Kidney (tissue), 14 donors: Measurements from ENCODE around the gene UCHL5. TPM values are rescaled to one million over a fixed set of nuclear protein-coding genes. Genes with fewer than 3 reads are reported as not detected.

Experiments used
- DNase-seq, 5 donors: peaks; one replicate each; pipeline ENCODE4 v3.0.0-alpha.2; 2013 to 2020
- FAIRE-seq: peaks from 2 replicates; lab custom pipeline; 2012; peaks lifted over from hg19 to GRCh38; lab: Jason Lieb, UNC
- H3K27ac ChIP-seq, 2 donors: one replicate each; pipeline ENCODE4 v1.7.0; 2013; ENCODE audit warnings: low read depth in 2 of 2, low read length in 2 of 2, inconsistent platforms in 1 of 2
- H3K27me3 ChIP-seq: one replicate; pipeline ENCODE4 v1.7.1; 2013; ENCODE audit warnings: low read length, inconsistent platforms; ENCODE audit not compliant: control insufficient read depth, insufficient read depth
- H3K36me3 ChIP-seq, 3 donors: one replicate each; pipeline versions ENCODE4 v1.7.0 to v1.7.1; 2013; ENCODE audit warnings: low read length in 3 of 3, control low read depth in 1 of 3, inconsistent platforms in 1 of 3; ENCODE audit not compliant: insufficient read depth in 3 of 3, control insufficient read depth in 2 of 3
- H3K4me1 ChIP-seq, 3 donors: one replicate each; pipeline versions ENCODE4 v1.7.0 to v1.7.1; 2013; ENCODE audit warnings: low read length in 3 of 3, inconsistent platforms in 1 of 3, low read depth in 1 of 3; ENCODE audit not compliant: control insufficient read depth in 2 of 3, insufficient read depth in 2 of 3
- H3K4me3 ChIP-seq, 3 donors: one replicate each; pipeline versions ENCODE4 v1.7.0 to v1.8.1; 2013; ENCODE audit warnings: low read length in 3 of 3, control low read depth in 1 of 3, inconsistent platforms in 1 of 3
- H3K9ac ChIP-seq, 3 donors: one replicate each; pipeline versions ENCODE4 v1.7.0 to v1.7.1; 2013; ENCODE audit warnings: low read length in 3 of 3, control low read depth in 1 of 3, inconsistent platforms in 1 of 3
- H3K9me3 ChIP-seq, 3 donors: one replicate each; pipeline versions ENCODE4 v1.7.0 to v1.7.1; 2013; ENCODE audit warnings: low read length in 3 of 3, control low read depth in 1 of 3, inconsistent platforms in 1 of 3; ENCODE audit not compliant: control insufficient read depth in 2 of 3, insufficient read depth in 1 of 3
- intact Hi-C: fragments of 100-400 bp; cut with DNase I; formaldehyde crosslinking; loops from one replicate; pipeline ENCODE4 v1.11.1; 2022
- polyA plus RNA-seq: library from polyadenylated mRNA; stranded (reverse); fragments of 350-450 nt; fragmentation: Illumina TruSeq; extraction: RNeasy Lipid Tissue Mini Kit (QIAGEN cat#74804); gene quantifications from one replicate; pipeline ENCODE4 v1.2.3, GENCODE V29; 2014; ENCODE audit warnings: low read depth, low replicate concordance; ENCODE audit not compliant: insufficient read depth
- total RNA-seq: library from RNA; stranded (reverse); fragmentation: NEBNext Ultra II Directional; extraction: Animal tissue kit (Norgen Biotek cat#: 25700); gene quantifications from one replicate; pipeline ENCODE4 v1.2.1, GENCODE V29; 2021
- TF ChIP-seq, protein P1 (sequence below): IDR thresholded peaks from 3 replicates; pipeline ENCODE4 v1.5.1; 2012; ENCODE audit warnings: mild to moderate bottlenecking, moderate library complexity, borderline replicate concordance; ENCODE audit not compliant: insufficient read depth; ENCODE audit errors: extremely low read depth
- donor health status: control.
- donor health status: control.
- donor health status: control.
- donor health status: control.
- donor health status: control.
- donor health status: DM: yes; HTN: yes; CAD: no.
- donor health status: Normal renal cell carcinoma (clear cell type).

Gene UCHL5
- total and polyA plus RNA-seq, 2 donors from 2014 or later, result 15.2 to 26.4 TPM

- DNase-seq, result no peak
- TF ChIP-seq, protein P1, sequence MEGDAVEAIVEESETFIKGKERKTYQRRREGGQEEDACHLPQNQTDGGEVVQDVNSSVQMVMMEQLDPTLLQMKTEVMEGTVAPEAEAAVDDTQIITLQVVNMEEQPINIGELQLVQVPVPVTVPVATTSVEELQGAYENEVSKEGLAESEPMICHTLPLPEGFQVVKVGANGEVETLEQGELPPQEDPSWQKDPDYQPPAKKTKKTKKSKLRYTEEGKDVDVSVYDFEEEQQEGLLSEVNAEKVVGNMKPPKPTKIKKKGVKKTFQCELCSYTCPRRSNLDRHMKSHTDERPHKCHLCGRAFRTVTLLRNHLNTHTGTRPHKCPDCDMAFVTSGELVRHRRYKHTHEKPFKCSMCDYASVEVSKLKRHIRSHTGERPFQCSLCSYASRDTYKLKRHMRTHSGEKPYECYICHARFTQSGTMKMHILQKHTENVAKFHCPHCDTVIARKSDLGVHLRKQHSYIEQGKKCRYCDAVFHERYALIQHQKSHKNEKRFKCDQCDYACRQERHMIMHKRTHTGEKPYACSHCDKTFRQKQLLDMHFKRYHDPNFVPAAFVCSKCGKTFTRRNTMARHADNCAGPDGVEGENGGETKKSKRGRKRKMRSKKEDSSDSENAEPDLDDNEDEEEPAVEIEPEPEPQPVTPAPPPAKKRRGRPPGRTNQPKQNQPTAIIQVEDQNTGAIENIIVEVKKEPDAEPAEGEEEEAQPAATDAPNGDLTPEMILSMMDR, result no peak
- H3K27ac ChIP-seq, result no peak overlapping the region
- intact Hi-C loops, result no loop called here
- H3K4me3 ChIP-seq, result no peak overlapping the region
- H3K36me3 ChIP-seq, result peaks cover 0 to 2% (median 0%) of the 10 kb centered on the region in 3 donors
- no peaks in the 10 kb centered on the region for H3K9me3 ChIP-seq
- H3K9ac ChIP-seq, result no peak overlapping the region
- H3K4me1 ChIP-seq, result no peaks in the 10 kb centered on the region
- no peaks in the 10 kb centered on the region for H3K27me3 ChIP-seq
- FAIRE-seq, result no peak
These were observed 28.9 kb downstream of the UCHL5 start for GRCh38 chr1:193030280-193030679.

GRCh38 chr1:193025218-193025617 is 33.9 kb downstream of the UCHL5 start:
- Histone ChIP-seq H3K27me3 (no peaks in the 10 kb centered on the region), H3K36me3 (peaks cover 0 to 2% (median 0%) of the 10 kb centered on the region in 3 donors), H3K9me3 (no peaks in the 10 kb centered on the region), H3K27ac (no peak overlapping the region), H3K4me3 (no peak overlapping the region), H3K4me1 (no peaks in the 10 kb centered on the region), H3K9ac (no peak overlapping the region)
- DNase-seq (no peak), FAIRE-seq (no peak)
- intact Hi-C loops, result loop anchor here (10.0 kb wide), 1 partner anchor 550 kb away; no protein-coding TSS in a partner anchor
- TF ChIP-seq, protein P1, result no peak

GRCh38 chr1:193019442-193020026 is 39.6 kb downstream of the UCHL5 start:
- intact Hi-C loops, result loop anchor here (10.0 kb wide), 2 partner anchors 215 to 545 kb away; partner anchors contain the start of gene RGS2
- DNase-seq, result peak in 2 of 5 donors; percentile 75 to 81

More at GRCh38 chr1:193019442-193020026, 39.6 kb downstream of the UCHL5 start:
- H3K27ac ChIP-seq, result no peak overlapping the region
- H3K9ac ChIP-seq, result peak overlapping the region in 1 of 3 donors; percentile 8
- no peaks in the 10 kb centered on the region for H3K9me3 ChIP-seq
- no peaks in the 10 kb centered on the region for H3K27me3 ChIP-seq
- TF ChIP-seq, protein P1, result peak; percentile 57
- peaks cover 0 to 2% (median 0%) of the 10 kb centered on the region in 3 donors for H3K36me3 ChIP-seq
- peak; percentile 98 for FAIRE-seq
- no peak overlapping the region for H3K4me3 ChIP-seq
- H3K4me1 ChIP-seq, result no peaks in the 10 kb centered on the region
